Thyroid gland (tissue), 4 donors: ENCODE results near the gene STX8. TPM values are rescaled to one million over a fixed set of nuclear protein-coding genes. Genes with fewer than 3 reads are reported as not detected.

Experiments used
- DNase-seq, 2 donors: peaks; one replicate each; pipeline ENCODE4 v3.0.0-alpha.2; 2019
- H3K27ac ChIP-seq, 3 donors: fragments of 200-600 bp; sonication (generic); 1 replicate in 2 of 3; 2 replicates in 1 of 3; pipeline ENCODE4 v1.5.1; 2016 to 2019; ENCODE audit warnings: mild to moderate bottlenecking in 1 of 3, moderate library complexity in 1 of 3
- H3K27me3 ChIP-seq: fragments of 200-600 bp; sonication (generic); one replicate; pipeline ENCODE4 v1.5.1; 2019
- H3K36me3 ChIP-seq, 2 donors: fragments of 200-600 bp; sonication (generic); one replicate each; pipeline ENCODE4 v1.5.1; 2016 to 2019
- H3K4me1 ChIP-seq, 2 donors: fragments of 200-600 bp; sonication (generic); one replicate each; pipeline ENCODE4 v1.5.1; 2017 to 2019
- H3K4me3 ChIP-seq, 3 donors: fragments of 200-600 bp; sonication (generic); replicated peaks in 1 of 3; 1 replicate in 2 of 3; 2 replicates in 1 of 3; pipeline ENCODE4 v1.5.1; 2016; ENCODE audit warnings: mild to moderate bottlenecking in 1 of 3
- H3K9me3 ChIP-seq: fragments of 200-600 bp; sonication (generic); one replicate; pipeline ENCODE4 v1.5.1; 2017
- POLR2A ChIP-seq, 2 donors: fragments of 450-650 bp; IDR thresholded peaks; one replicate each; pipeline ENCODE4 v1.6.1; 2017; ENCODE audit warnings: antibody characterized with exemption in 2 of 2, mild to moderate bottlenecking in 2 of 2, moderate library complexity in 1 of 2
- WGBS, 2 donors: methylation state at CpG; one replicate each; pipeline ENCODE4 v1.1.5; 2017; 5-methylcytosine and 5-hydroxymethylcytosine counted together
- intact Hi-C: fragments of 100-400 bp; cut with DNase I; formaldehyde crosslinking; loops from one replicate; pipeline ENCODE4 v1.15.1; 2023
- total RNA-seq, 4 donors: library from RNA; depleted of rRNA; stranded (reverse); fragments of >200 nt; gene quantifications; one replicate each; pipeline ENCODE4 v1.2.3, GENCODE V29; 2016
- TF ChIP-seq, protein P1 (sequence below), 6 experiments: fragments of 200-600 bp in 3 of 6; fragments of 450-650 bp in 3 of 6; sonication (generic) in 3 of 6; IDR thresholded peaks; one replicate each; pipeline ENCODE4 v1.5.1; 2016 to 2019; ENCODE audit warnings: antibody characterized with exemption in 6 of 6, mild to moderate bottlenecking in 2 of 6, inconsistent platforms in 1 of 6, moderate library complexity in 1 of 6

The STX8 gene
- total RNA-seq, 4 donors from 2014 or later = 67.6 to 88.9 (median 72.7) TPM

DNA sequence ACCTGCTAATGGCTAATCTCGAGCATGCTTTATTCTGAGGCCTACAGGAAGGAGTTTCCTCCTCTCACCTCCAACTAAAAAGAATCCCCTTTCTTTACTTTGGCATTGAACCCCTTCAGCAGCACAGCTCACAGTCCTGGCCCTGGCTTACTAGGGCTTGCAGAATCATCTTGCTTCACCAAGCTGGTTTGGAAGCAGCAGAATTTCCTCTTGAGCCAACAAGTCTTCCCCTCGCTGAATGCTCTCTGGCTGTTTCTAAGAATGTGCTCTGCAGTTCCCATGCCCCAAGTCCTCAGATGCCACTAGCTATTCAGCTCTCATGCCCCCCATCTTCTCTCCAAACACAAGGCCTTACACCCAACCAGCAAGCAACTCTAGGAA, 283.1 kb downstream of the STX8 start:
- intact Hi-C loops = no loop called here
- Histone ChIP-seq H3K27me3 (no peaks in the 10 kb centered on the region), H3K36me3 (no peaks in the 10 kb centered on the region), H3K27ac (no peak overlapping the region), H3K9me3 (no peaks in the 10 kb centered on the region), H3K4me3 (no peak overlapping the region), H3K4me1 (peaks cover 3 to 6% of the 10 kb centered on the region in 2 donors)
- TF ChIP-seq, protein P1, sequence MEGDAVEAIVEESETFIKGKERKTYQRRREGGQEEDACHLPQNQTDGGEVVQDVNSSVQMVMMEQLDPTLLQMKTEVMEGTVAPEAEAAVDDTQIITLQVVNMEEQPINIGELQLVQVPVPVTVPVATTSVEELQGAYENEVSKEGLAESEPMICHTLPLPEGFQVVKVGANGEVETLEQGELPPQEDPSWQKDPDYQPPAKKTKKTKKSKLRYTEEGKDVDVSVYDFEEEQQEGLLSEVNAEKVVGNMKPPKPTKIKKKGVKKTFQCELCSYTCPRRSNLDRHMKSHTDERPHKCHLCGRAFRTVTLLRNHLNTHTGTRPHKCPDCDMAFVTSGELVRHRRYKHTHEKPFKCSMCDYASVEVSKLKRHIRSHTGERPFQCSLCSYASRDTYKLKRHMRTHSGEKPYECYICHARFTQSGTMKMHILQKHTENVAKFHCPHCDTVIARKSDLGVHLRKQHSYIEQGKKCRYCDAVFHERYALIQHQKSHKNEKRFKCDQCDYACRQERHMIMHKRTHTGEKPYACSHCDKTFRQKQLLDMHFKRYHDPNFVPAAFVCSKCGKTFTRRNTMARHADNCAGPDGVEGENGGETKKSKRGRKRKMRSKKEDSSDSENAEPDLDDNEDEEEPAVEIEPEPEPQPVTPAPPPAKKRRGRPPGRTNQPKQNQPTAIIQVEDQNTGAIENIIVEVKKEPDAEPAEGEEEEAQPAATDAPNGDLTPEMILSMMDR (IDR thresholded peaks at IDR 0.05) = no peak
- no peak for TF ChIP-seq POLR2A (IDR thresholded peaks at IDR 0.05)
- DNase-seq = no peak
- WGBS, 2 donors = 87 to 90% methylated on average over 2 of the region's 2 CpGs

DNA sequence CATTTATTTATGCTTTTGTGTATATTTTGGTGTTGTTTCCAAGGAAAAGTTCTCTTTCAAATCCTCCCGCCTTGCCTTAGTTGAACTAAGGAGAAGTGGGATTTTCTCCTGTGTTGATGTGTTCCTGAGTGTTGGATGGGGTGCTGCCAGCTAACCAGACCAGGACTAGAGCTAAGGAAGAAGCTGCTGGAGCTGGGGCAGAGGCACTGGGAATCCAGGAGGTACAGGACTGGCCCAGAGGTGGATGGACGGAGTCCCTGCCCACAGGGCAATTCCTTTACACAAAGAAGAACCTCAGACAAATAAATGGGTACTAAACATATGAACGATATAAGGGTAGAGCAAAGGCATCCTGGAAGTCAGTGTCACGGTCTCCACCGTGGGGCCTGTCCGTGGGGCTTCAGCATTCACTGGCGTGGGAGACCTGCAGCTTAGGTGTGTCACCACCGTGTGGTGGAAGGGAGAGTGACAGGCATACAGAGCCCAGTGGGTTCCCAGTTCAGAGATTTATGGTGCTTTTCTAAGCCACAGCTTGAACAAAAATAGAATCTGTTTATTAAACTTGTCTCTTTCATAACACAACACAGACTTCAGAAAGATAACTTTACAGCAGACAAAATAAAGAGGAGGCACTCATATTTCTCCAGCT, 283.6 kb downstream of the STX8 start:
- Histone ChIP-seq H3K27me3 (no peaks in the 10 kb centered on the region), H3K27ac (no peak overlapping the region), H3K4me1 (peaks cover 3 to 6% of the 10 kb centered on the region in 2 donors), H3K36me3 (no peaks in the 10 kb centered on the region), H3K9me3 (no peaks in the 10 kb centered on the region), H3K4me3 (no peak overlapping the region)
- TF ChIP-seq POLR2A (IDR thresholded peaks at IDR 0.05) = no peak
- TF ChIP-seq, protein P1 (IDR thresholded peaks at IDR 0.05) = peak in 5 of 6 experiments; percentile 35 to 68 (median 51)
- intact Hi-C loops = no loop called here
- WGBS, 2 donors = 35 to 47% methylated on average over 8 of the region's 8 CpGs
- peak; percentile 32 to 45 for DNase-seq

DNA sequence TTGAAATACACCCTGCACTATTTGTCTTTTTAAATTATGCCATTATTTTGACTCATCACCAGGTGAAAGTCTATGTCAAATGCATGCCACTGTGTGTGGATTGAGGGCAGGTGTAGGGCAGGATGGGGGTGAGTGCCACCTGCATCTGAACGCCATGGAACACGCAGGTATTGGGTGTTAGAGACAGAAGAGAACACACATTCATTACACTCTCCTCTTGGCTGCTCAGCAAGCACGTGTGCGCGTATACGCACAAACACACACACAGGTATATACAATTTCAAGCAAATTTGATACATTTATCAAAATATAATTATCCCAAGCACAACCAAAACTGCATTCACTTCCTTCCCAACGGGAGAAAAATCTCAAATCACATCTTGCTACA, 285.4 kb downstream of the STX8 start:
- no peaks in the 10 kb centered on the region for H3K27me3 ChIP-seq
- peaks cover 3 to 6% of the 10 kb centered on the region in 2 donors for H3K4me1 ChIP-seq
- no peaks in the 10 kb centered on the region for H3K36me3 ChIP-seq
- 76 to 89% methylated on average over 7 of the region's 7 CpGs for WGBS, 2 donors
- no peaks in the 10 kb centered on the region for H3K9me3 ChIP-seq
- intact Hi-C loops = no loop called here
- H3K27ac ChIP-seq = no peak overlapping the region
- no peak for TF ChIP-seq POLR2A (IDR thresholded peaks at IDR 0.05)
- TF ChIP-seq, protein P1 (IDR thresholded peaks at IDR 0.05) = no peak
- H3K4me3 ChIP-seq = no peak overlapping the region
- no peak for DNase-seq

- H3K27me3 ChIP-seq = no peaks in the 10 kb centered on the region
- no peaks in the 10 kb centered on the region for H3K36me3 ChIP-seq
- 86 to 93% methylated on average over 2 of the region's 2 CpGs for WGBS, 2 donors
- H3K27ac ChIP-seq = no peak overlapping the region
- no peak overlapping the region for H3K4me3 ChIP-seq
- intact Hi-C loops = no loop called here
- TF ChIP-seq POLR2A (IDR thresholded peaks at IDR 0.05) = no peak
- TF ChIP-seq, protein P1 (IDR thresholded peaks at IDR 0.05) = no peak
- DNase-seq = no peak
- no peaks in the 10 kb centered on the region for H3K4me1 ChIP-seq
- H3K9me3 ChIP-seq = no peaks in the 10 kb centered on the region
Measured at GRCh38 chr17:9287306-9287705, 288.3 kb downstream of the STX8 start.

- Histone ChIP-seq H3K4me1 (no peaks in the 10 kb centered on the region), H3K27ac (no peak overlapping the region), H3K36me3 (no peaks in the 10 kb centered on the region), H3K4me3 (no peak overlapping the region), H3K9me3 (no peaks in the 10 kb centered on the region), H3K27me3 (no peaks in the 10 kb centered on the region)
- TF ChIP-seq POLR2A (IDR thresholded peaks at IDR 0.05) = no peak
- TF ChIP-seq, protein P1 (IDR thresholded peaks at IDR 0.05) = no peak
- 87 to 91% methylated on average over 7 of the region's 7 CpGs for WGBS, 2 donors
- DNase-seq = no peak
- intact Hi-C loops = no loop called here
Measured at GRCh38 chr17:9286434-9286833, 289.2 kb downstream of the STX8 start.
